Nephron progenitor cell (in vitro differentiated cells): ENCODE results near the gene CCNB1IP1.
"Not testable (repeated sequence)": the region's sequence is repeated elsewhere in the genome, so short reads cannot be mapped to it uniquely, and the experiment has no call there.

Experiments used
- DNase-seq: peaks from one replicate; pipeline ENCODE4 v3.0.0; 2021
- H3K27ac Mint-ChIP-seq: 2 replicates; pipeline ENCODE4 v1.8.0; 2021; ENCODE audit warnings: mild to moderate bottlenecking, moderate library complexity, mixed read lengths
- H3K27me3 Mint-ChIP-seq: 2 replicates; pipeline ENCODE4 v1.8.0; 2021; ENCODE audit warnings: mild to moderate bottlenecking, low read depth, mixed read lengths; ENCODE audit not compliant: poor library complexity
- H3K36me3 Mint-ChIP-seq: 2 replicates; pipeline ENCODE4 v1.8.0; 2021; ENCODE audit warnings: low read depth, mixed read lengths
- H3K4me1 Mint-ChIP-seq: 2 replicates; pipeline ENCODE4 v1.8.0; 2021; ENCODE audit warnings: mixed read lengths
- H3K4me3 Mint-ChIP-seq: 2 replicates; pipeline ENCODE4 v1.8.0; 2021; ENCODE audit warnings: mild to moderate bottlenecking, moderate library complexity, mixed read lengths
- H3K9me3 Mint-ChIP-seq: 2 replicates; pipeline ENCODE4 v1.8.0; 2021; ENCODE audit warnings: mild to moderate bottlenecking, moderate library complexity, mixed read lengths
- TF ChIP-seq, protein P1 (sequence below): fragments of 200-600 bp; sonication (generic); IDR thresholded peaks from 2 replicates; pipeline ENCODE4 v1.5.0; 2021; ENCODE audit warnings: antibody characterized with exemption

CCNB1IP1 gene

DNA sequence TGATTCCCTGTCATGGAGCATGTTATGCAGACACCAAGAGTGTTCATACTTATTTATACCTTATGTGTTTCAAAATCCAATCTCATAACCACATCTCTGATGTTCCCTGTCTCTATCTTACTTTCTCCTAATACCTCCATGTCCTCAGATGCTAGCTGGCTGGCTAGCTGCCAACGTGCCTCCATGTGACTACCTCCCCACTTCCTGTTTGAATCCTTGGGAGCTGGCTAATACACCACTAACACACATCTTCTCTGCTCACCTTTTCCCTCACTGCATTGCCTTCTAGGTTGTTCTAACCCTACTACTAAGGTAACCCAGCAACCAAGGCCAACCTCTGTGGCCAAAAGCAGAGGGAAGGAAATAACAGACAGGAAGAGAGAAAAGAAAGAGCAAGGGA, 54.7 kb downstream of the CCNB1IP1 start:
- Mint-ChIP-seq H3K36me3 (peaks cover 95% of the 10 kb centered on the region), H3K27me3 (no peaks in the 10 kb centered on the region), H3K27ac (no peak overlapping the region), H3K4me1 (no peaks in the 10 kb centered on the region), H3K4me3 (no peak overlapping the region), H3K9me3 (peaks cover 90% of the 10 kb centered on the region)
- DNase-seq, result no peak
- TF ChIP-seq, protein P1, sequence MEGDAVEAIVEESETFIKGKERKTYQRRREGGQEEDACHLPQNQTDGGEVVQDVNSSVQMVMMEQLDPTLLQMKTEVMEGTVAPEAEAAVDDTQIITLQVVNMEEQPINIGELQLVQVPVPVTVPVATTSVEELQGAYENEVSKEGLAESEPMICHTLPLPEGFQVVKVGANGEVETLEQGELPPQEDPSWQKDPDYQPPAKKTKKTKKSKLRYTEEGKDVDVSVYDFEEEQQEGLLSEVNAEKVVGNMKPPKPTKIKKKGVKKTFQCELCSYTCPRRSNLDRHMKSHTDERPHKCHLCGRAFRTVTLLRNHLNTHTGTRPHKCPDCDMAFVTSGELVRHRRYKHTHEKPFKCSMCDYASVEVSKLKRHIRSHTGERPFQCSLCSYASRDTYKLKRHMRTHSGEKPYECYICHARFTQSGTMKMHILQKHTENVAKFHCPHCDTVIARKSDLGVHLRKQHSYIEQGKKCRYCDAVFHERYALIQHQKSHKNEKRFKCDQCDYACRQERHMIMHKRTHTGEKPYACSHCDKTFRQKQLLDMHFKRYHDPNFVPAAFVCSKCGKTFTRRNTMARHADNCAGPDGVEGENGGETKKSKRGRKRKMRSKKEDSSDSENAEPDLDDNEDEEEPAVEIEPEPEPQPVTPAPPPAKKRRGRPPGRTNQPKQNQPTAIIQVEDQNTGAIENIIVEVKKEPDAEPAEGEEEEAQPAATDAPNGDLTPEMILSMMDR, result no peak

DNA sequence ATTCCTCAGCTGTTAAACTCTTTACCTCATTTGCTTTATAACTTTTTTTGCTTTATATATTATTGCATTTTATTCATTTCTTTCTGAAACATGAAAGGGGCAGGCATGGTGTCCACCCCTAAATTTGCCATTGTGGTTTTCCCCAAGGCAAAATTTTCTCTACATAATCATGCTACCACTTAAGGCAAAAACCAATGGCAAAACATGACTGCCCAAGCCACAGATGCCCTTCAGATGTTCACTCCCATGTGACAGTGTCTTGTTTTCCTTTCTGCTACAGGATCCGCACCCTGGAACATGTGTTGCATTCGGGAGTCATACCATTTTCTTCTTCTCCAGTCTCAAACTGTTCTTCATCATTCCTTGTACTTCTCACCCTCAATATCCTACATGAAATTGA, 55.7 kb downstream of the CCNB1IP1 start:
- H3K36me3 Mint-ChIP-seq, result peaks cover 93% of the 10 kb centered on the region
- H3K4me1 Mint-ChIP-seq, result no peaks in the 10 kb centered on the region

GRCh38 chr14:20274062-20274461, 59.0 kb downstream of the CCNB1IP1 start:
- no peaks in the 10 kb centered on the region for H3K4me1 Mint-ChIP-seq
- H3K27ac Mint-ChIP-seq, result no peak overlapping the region
- DNase-seq, result no peak
- H3K9me3 Mint-ChIP-seq, result peaks cover 77% of the 10 kb centered on the region
- H3K36me3 Mint-ChIP-seq, result peaks cover 65% of the 10 kb centered on the region
- peaks cover 5% of the 10 kb centered on the region for H3K27me3 Mint-ChIP-seq
- H3K4me3 Mint-ChIP-seq, result no peak overlapping the region
- TF ChIP-seq, protein P1, result no peak

More for the DNA sequence above, 55.7 kb downstream of the CCNB1IP1 start:
- no peaks in the 10 kb centered on the region for H3K27me3 Mint-ChIP-seq
- H3K9me3 Mint-ChIP-seq, result peaks cover 90% of the 10 kb centered on the region
- DNase-seq, result no peak
- no peak overlapping the region for H3K27ac Mint-ChIP-seq
- TF ChIP-seq, protein P1, result no peak
- H3K4me3 Mint-ChIP-seq, result no peak overlapping the region

DNA sequence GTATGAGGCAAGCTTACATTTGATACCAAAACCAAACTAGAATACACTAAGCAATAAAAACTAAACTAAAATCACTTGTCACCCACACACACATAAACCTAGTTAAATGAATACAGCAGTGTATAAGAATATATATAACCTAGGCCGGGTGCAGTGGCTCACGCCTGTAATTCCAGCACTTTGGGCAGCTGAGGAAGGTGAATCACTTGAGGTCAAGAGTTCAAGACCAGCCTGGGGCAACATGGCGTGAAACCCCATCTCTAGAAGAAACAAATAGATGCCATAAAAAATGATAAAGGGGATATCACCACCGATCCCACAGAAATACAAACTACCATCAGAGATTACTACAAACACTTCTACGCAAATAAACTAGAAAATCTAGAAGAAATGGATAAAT, 68.7 kb downstream of the CCNB1IP1 start:
- not testable (repeated sequence) for H3K27me3 Mint-ChIP-seq, DNase-seq, H3K4me1 Mint-ChIP-seq, H3K27ac Mint-ChIP-seq, H3K36me3 Mint-ChIP-seq, H3K4me3 Mint-ChIP-seq
- peaks cover 32% of the 10 kb centered on the region for H3K9me3 Mint-ChIP-seq

DNA sequence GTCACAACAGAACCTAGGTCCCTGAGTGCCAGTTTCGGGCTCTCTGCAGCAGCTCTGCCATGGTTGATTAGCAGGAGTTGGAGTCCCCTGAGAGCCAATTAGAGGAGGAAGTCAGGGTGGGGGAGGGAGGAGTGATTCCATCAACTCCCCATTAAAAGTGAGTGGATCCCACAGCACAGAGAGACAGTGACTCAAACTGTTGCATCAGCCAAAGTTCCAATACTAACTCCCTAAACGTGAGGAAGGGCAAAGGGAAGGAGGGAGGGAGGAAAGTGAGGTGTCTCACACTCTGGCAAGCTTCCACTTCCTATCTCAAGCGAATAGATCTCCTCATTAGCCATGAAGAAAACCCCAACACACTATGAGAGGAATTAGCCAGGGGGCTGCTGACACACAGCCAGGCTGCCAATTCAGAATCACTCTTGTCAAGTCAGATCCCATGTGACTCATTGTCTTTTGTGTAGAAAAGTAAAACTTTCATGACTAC, 70.4 kb downstream of the CCNB1IP1 start:
- H3K4me1 Mint-ChIP-seq, result no peaks in the 10 kb centered on the region
- TF ChIP-seq, protein P1, result no peak
- DNase-seq, result no peak
- H3K4me3 Mint-ChIP-seq, result no peak overlapping the region
- H3K27me3 Mint-ChIP-seq, result no peaks in the 10 kb centered on the region
- peaks cover 41% of the 10 kb centered on the region for H3K9me3 Mint-ChIP-seq
- peaks cover 4% of the 10 kb centered on the region for H3K36me3 Mint-ChIP-seq
- H3K27ac Mint-ChIP-seq, result no peak overlapping the region
